HCT116 (cell line): Measurements from ENCODE around the gene TCFL5. TPM values are rescaled to one million over a fixed set of nuclear protein-coding genes. Genes with fewer than 3 reads are reported as not detected.

Experiments used
- ATAC-seq: fragments of 200-7000 bp; cut with Tn5 transposase; 2 replicates; pipeline ENCODE4 v1.9.1; 2020; ENCODE audit warnings: mild to moderate bottlenecking, moderate library complexity
- BruUV-seq: library from RNA; stranded (reverse); fragments of 400-500 nt; replicated peaks from 2 replicates; lab custom pipeline; 2021; lab: Mats Ljungman, UMichigan
- CTCF ChIA-PET: fragments of 300-600 bp; sonication (Branson Sonifier 250); formaldehyde crosslinking; loops from one replicate; lab custom pipeline; 2021; ENCODE audit warnings: antibody characterized with exemption; lab: Charles Lee
- POLR2A ChIA-PET: fragments of 300-600, 350-600 bp; sonication (Branson Sonifier 250); formaldehyde crosslinking; loops from one replicate; lab custom pipeline; 2021; ENCODE audit warnings: antibody characterized with exemption; lab: Charles Lee
- RAD21 ChIA-PET, 2 experiments: fragments of 300-600 bp; sonication (Branson Sonifier 250); formaldehyde crosslinking; loops; one replicate each; lab custom pipeline; 2023; ENCODE audit warnings: low total read pairs in 2 of 2; ENCODE audit not compliant: uncharacterized antibody in 2 of 2, unreplicated experiment in 2 of 2, low non-redundant PET in 1 of 2; lab: Charles Lee
- DNase-seq: peaks from one replicate; pipeline ENCODE4 v3.0.0-alpha.2; 2010; ENCODE audit warnings: low read depth, low spot score
- H2AFZ ChIP-seq: fragments of 200-600 bp; shearing (Covaris generic), sonication (generic); 2 replicates; pipeline ENCODE4 v1.6.1; 2017; ENCODE audit warnings: low read depth, mixed run types, mixed read lengths, antibody characterized with exemption, low read length; ENCODE audit not compliant: poor library complexity, severe bottlenecking
- H3K27ac ChIP-seq: 2 replicates; pipeline ENCODE4 v1.5.1; 2012; ENCODE audit warnings: low read depth, low read length
- H3K27me3 ChIP-seq: fragments of 200-600 bp; sonication (generic); 2 replicates; pipeline ENCODE4 v1.6.1; 2016; ENCODE audit warnings: mixed run types, low read length, mixed read lengths; ENCODE audit not compliant: insufficient read depth
- H3K36me3 ChIP-seq, 2 experiments: fragments of 200-500 bp in 1 of 2; fragments of 200-600 bp in 1 of 2; sonication (Bioruptor generic) in 1 of 2; sonication (generic) in 1 of 2; 2 replicates each; pipeline versions ENCODE4 v1.5.1 to v1.6.1; 2014 to 2016; ENCODE audit warnings: low read length in 2 of 2, inconsistent platforms in 1 of 2, mixed read lengths in 1 of 2, mixed run types in 1 of 2; ENCODE audit not compliant: insufficient read depth in 2 of 2, control insufficient read depth in 1 of 2
- H3K4me1 ChIP-seq, 2 experiments: fragments of 200-600 bp in 1 of 2; sonication (generic) in 1 of 2; 2 replicates each; pipeline versions ENCODE4 v1.5.1 to v1.6.1; 2012 to 2017; ENCODE audit warnings: low read length in 2 of 2, inconsistent platforms in 1 of 2, mild to moderate bottlenecking in 1 of 2, mixed read lengths in 1 of 2, mixed run types in 1 of 2, moderate library complexity in 1 of 2; ENCODE audit not compliant: insufficient read depth in 2 of 2, control insufficient read depth in 1 of 2
- H3K4me2 ChIP-seq: fragments of 200-600 bp; sonication (generic); 2 replicates; pipeline ENCODE4 v1.6.1; 2017; ENCODE audit warnings: mixed run types, low read length, mixed read lengths
- H3K4me3 ChIP-seq, 2 experiments: fragments of 200-600 bp in 1 of 2; sonication (generic) in 1 of 2; replicated peaks in 1 of 2; 2 replicates each; pipeline ENCODE4 v1.5.1; 2011 to 2016; ENCODE audit warnings: low read length in 2 of 2, control low read depth in 1 of 2, low read depth in 1 of 2, mild to moderate bottlenecking in 1 of 2, mixed read lengths in 1 of 2, mixed run types in 1 of 2
- H3K79me2 ChIP-seq: fragments of 200-600 bp; sonication (generic); 2 replicates; pipeline ENCODE4 v1.6.1; 2017; ENCODE audit warnings: mild to moderate bottlenecking, mixed run types, low read length, moderate library complexity, mixed read lengths; ENCODE audit not compliant: insufficient read depth
- H3K9ac ChIP-seq: fragments of 200-600 bp; sonication (generic); 2 replicates; pipeline ENCODE4 v1.6.1; 2016; ENCODE audit warnings: low read length, mixed read lengths
- H3K9me2 ChIP-seq: fragments of 200-600 bp; sonication (generic), shearing (Covaris generic); 2 replicates; pipeline ENCODE4 v1.6.1; 2017; ENCODE audit warnings: mixed run types, mild to moderate bottlenecking, moderate library complexity; ENCODE audit not compliant: insufficient read depth
- H3K9me3 ChIP-seq, 2 experiments: fragments of 200-500 bp in 1 of 2; fragments of 200-600 bp in 1 of 2; sonication (Bioruptor generic) in 1 of 2; sonication (generic) in 1 of 2; 2 replicates each; pipeline ENCODE4 v1.6.1; 2014 to 2017; ENCODE audit warnings: low read length in 2 of 2, mixed read lengths in 2 of 2, inconsistent platforms in 1 of 2, low read depth in 1 of 2, mild to moderate bottlenecking in 1 of 2, mixed run types in 1 of 2, moderate library complexity in 1 of 2; ENCODE audit not compliant: control insufficient read depth in 1 of 2, insufficient read depth in 1 of 2
- H4K20me1 ChIP-seq: fragments of 200-600 bp; sonication (generic), shearing (Covaris generic); 2 replicates; pipeline ENCODE4 v1.6.1; 2017; ENCODE audit warnings: mixed run types, mild to moderate bottlenecking, moderate library complexity; ENCODE audit not compliant: insufficient read depth
- ATF3 ChIP-seq: IDR thresholded peaks from 2 replicates; pipeline ENCODE4 v1.6.1; 2012
- CBX3 ChIP-seq: IDR thresholded peaks from 2 replicates; pipeline ENCODE4 v1.6.1; 2012; ENCODE audit warnings: low read depth
- CTCF ChIP-seq, 3 experiments: fragments of 200-600 bp in 1 of 3; sonication (generic) in 1 of 3; IDR thresholded peaks in 2 of 3; conservative IDR thresholded peaks in 1 of 3; 2 replicates each; pipeline ENCODE4 v1.5.1; 2012 to 2017; ENCODE audit warnings: low read depth in 2 of 3, low read length in 2 of 3, antibody characterized with exemption in 1 of 3, borderline replicate concordance in 1 of 3, control low read depth in 1 of 3, mild to moderate bottlenecking in 1 of 3, mixed read lengths in 1 of 3, mixed run types in 1 of 3, moderate library complexity in 1 of 3; ENCODE audit not compliant: insufficient read depth in 1 of 3
- EZH2 ChIP-seq: fragments of 200-600 bp; sonication (generic); IDR thresholded peaks from 2 replicates; pipeline ENCODE4 v1.6.1; 2017; ENCODE audit warnings: antibody characterized with exemption, mixed run types
- FOSL1 ChIP-seq: IDR thresholded peaks from 2 replicates; pipeline ENCODE4 v1.6.1; 2012; ENCODE audit warnings: low read depth
- JUND ChIP-seq: IDR thresholded peaks from 2 replicates; pipeline ENCODE4 v1.6.1; 2012
- MAX ChIP-seq: IDR thresholded peaks from 2 replicates; pipeline ENCODE4 v1.6.1; 2012
- POLR2A ChIP-seq: IDR thresholded peaks from 2 replicates; pipeline ENCODE4 v1.7.0; 2011; ENCODE audit warnings: borderline replicate concordance; ENCODE audit not compliant: insufficient read depth, insufficient read length; ENCODE audit errors: extremely low read depth
- REST ChIP-seq: IDR thresholded peaks from 2 replicates; pipeline ENCODE4 v1.6.1; 2012; ENCODE audit warnings: low read depth
- SIN3A ChIP-seq: IDR thresholded peaks from 2 replicates; pipeline ENCODE4 v1.6.1; 2012; ENCODE audit warnings: low read depth
- SP1 ChIP-seq: IDR thresholded peaks from 2 replicates; pipeline ENCODE4 v1.6.1; 2012; ENCODE audit warnings: low read depth
- SRF ChIP-seq: IDR thresholded peaks from 2 replicates; pipeline ENCODE4 v1.6.1; 2012; ENCODE audit warnings: low read depth
- TCF7L2 ChIP-seq: IDR thresholded peaks from 2 replicates; pipeline ENCODE4 v1.7.0; 2011; ENCODE audit warnings: borderline replicate concordance, inconsistent platforms; ENCODE audit not compliant: insufficient read depth, insufficient read length; ENCODE audit errors: extremely low read depth
- YY1 ChIP-seq: IDR thresholded peaks from 2 replicates; pipeline ENCODE4 v1.6.1; 2011; ENCODE audit warnings: low read length, low read depth, moderate library complexity, mild to moderate bottlenecking; ENCODE audit not compliant: insufficient replicate concordance; ENCODE audit errors: extremely low read depth
- ZBTB33 ChIP-seq: IDR thresholded peaks from 2 replicates; pipeline ENCODE4 v1.6.1; 2011; ENCODE audit warnings: mild to moderate bottlenecking, low read length, moderate library complexity; ENCODE audit not compliant: insufficient replicate concordance; ENCODE audit errors: extremely low read depth
- ZFX ChIP-seq: fragments of 450-650 bp; IDR thresholded peaks from 2 replicates; pipeline ENCODE4 v1.6.1; 2017
- ZNF274 ChIP-seq: fragments of 200-500 bp; sonication (Bioruptor generic); IDR thresholded peaks from 2 replicates; pipeline ENCODE4 v1.6.1; 2014; ENCODE audit warnings: mild to moderate bottlenecking, low read depth, low read length, inconsistent platforms
- intact Hi-C: fragments of 100-400 bp; cut with micrococcal nuclease; formaldehyde crosslinking; loops from 2 replicates; pipeline ENCODE4 v1.10.0; 2022
- total RNA-seq: library from RNA; stranded (reverse); gene quantifications from one replicate; pipeline ENCODE4 v1.2.1, GENCODE V29; 2021; ENCODE audit not compliant: unreplicated experiment

TCFL5 gene
- total RNA-seq, 1 experiment from 2014 or later = 20.4 TPM

- H3K4me3 ChIP-seq = peak overlapping the region; percentile 27 to 45; a peak in 3 of 4 replicates
- no peaks in the 10 kb centered on the region for H3K36me3 ChIP-seq
- BruUV-seq = no TSS peak
- ATAC-seq = 0 out of 2 replicates have a peak, but pooled peaks have one; percentile 3
- H3K27me3 ChIP-seq = no peaks in the 10 kb centered on the region
- no peak overlapping the region for H2AFZ ChIP-seq
- ChIA-PET CTCF (interaction anchor here (0.7 to 2.3 kb wide), 9 partner anchors 7 to 97 kb away, joined by 3 to 10 read pairs (median 4); partner anchors contain the start of gene TCFL5), POLR2A (interaction anchor here (0.7 to 1.9 kb wide), 8 partner anchors 11 to 134 kb away, joined by 3 to 6 read pairs (median 4); partner anchors contain the start of gene TCFL5), RAD21 (no interaction called here)
- DNase-seq = no peak
- H3K4me1 ChIP-seq = peaks cover 13 to 26% of the 10 kb centered on the region in 2 experiments
- H3K4me2 ChIP-seq = peak overlapping the region; percentile 80
- peak overlapping the region; percentile 85 for H3K27ac ChIP-seq
- no peaks in the 10 kb centered on the region for H4K20me1 ChIP-seq
- no peaks in the 10 kb centered on the region for H3K9me2 ChIP-seq
- no peak for TF ChIP-seq SIN3A
- TF ChIP-seq REST = no peak
- TF ChIP-seq ZFX = no peak
- no peak for TF ChIP-seq CBX3
- no peak for TF ChIP-seq ZBTB33
- no peak for TF ChIP-seq MAX
- TF ChIP-seq ZNF274 = no peak
- TF ChIP-seq YY1 = no peak
- TF ChIP-seq POLR2A = no peak
- TF ChIP-seq ATF3 = no peak
- TF ChIP-seq FOSL1 = no peak
- no peak for TF ChIP-seq CTCF (IDR thresholded peaks at IDR 0.05 in 2 of 3, conservative IDR thresholded peaks at IDR 0.05 in 1 of 3; ENCODE audit: borderline replicate concordance in 1 of 3, insufficient read depth in 1 of 3, low read depth in 2 of 3, low read length in 2 of 3)
- TF ChIP-seq EZH2 = no peak
- no peak for TF ChIP-seq TCF7L2
- no peak for TF ChIP-seq JUND
- TF ChIP-seq SP1 = no peak
- TF ChIP-seq SRF = no peak
- peak overlapping the region; percentile 66 for H3K9ac ChIP-seq
- H3K79me2 ChIP-seq = no peaks in the 10 kb centered on the region
- no peaks in the 10 kb centered on the region; a peak in 1 of 4 replicates for H3K9me3 ChIP-seq
- intact Hi-C loops = loop anchor here (1.0 kb wide), 1 partner anchor 129 kb away; no protein-coding TSS in a partner anchor
Measured at GRCh38 chr20:62874964-62875344, 13.3 kb upstream of the TCFL5 start.
